HCT116 (cell line): ENCODE results near the gene GABARAP. TPM values are rescaled to one million over a fixed set of nuclear protein-coding genes. Genes with fewer than 3 reads are reported as not detected.

Source experiments
- ATAC-seq: fragments of 200-7000 bp; cut with Tn5 transposase; 2 replicates; pipeline ENCODE4 v1.9.1; 2020; ENCODE audit warnings: mild to moderate bottlenecking, moderate library complexity
- BruUV-seq: library from RNA; stranded (reverse); fragments of 400-500 nt; replicated peaks from 2 replicates; lab custom pipeline; 2021; lab: Mats Ljungman, UMichigan
- CTCF ChIA-PET: fragments of 300-600 bp; sonication (Branson Sonifier 250); formaldehyde crosslinking; loops from one replicate; lab custom pipeline; 2021; ENCODE audit warnings: antibody characterized with exemption; lab: Charles Lee
- POLR2A ChIA-PET: fragments of 300-600, 350-600 bp; sonication (Branson Sonifier 250); formaldehyde crosslinking; loops from one replicate; lab custom pipeline; 2021; ENCODE audit warnings: antibody characterized with exemption; lab: Charles Lee
- RAD21 ChIA-PET, 2 experiments: fragments of 300-600 bp; sonication (Branson Sonifier 250); formaldehyde crosslinking; loops; one replicate each; lab custom pipeline; 2023; ENCODE audit warnings: low total read pairs in 2 of 2; ENCODE audit not compliant: uncharacterized antibody in 2 of 2, unreplicated experiment in 2 of 2, low non-redundant PET in 1 of 2; lab: Charles Lee
- DNase-seq: peaks from one replicate; pipeline ENCODE4 v3.0.0-alpha.2; 2010; ENCODE audit warnings: low read depth, low spot score
- H2AFZ ChIP-seq: fragments of 200-600 bp; shearing (Covaris generic), sonication (generic); 2 replicates; pipeline ENCODE4 v1.6.1; 2017; ENCODE audit warnings: low read depth, mixed run types, mixed read lengths, antibody characterized with exemption, low read length; ENCODE audit not compliant: poor library complexity, severe bottlenecking
- H3K27ac ChIP-seq: 2 replicates; pipeline ENCODE4 v1.5.1; 2012; ENCODE audit warnings: low read depth, low read length
- H3K27me3 ChIP-seq: fragments of 200-600 bp; sonication (generic); 2 replicates; pipeline ENCODE4 v1.6.1; 2016; ENCODE audit warnings: mixed run types, low read length, mixed read lengths; ENCODE audit not compliant: insufficient read depth
- H3K36me3 ChIP-seq, 2 experiments: fragments of 200-500 bp in 1 of 2; fragments of 200-600 bp in 1 of 2; sonication (Bioruptor generic) in 1 of 2; sonication (generic) in 1 of 2; 2 replicates each; pipeline versions ENCODE4 v1.5.1 to v1.6.1; 2014 to 2016; ENCODE audit warnings: low read length in 2 of 2, inconsistent platforms in 1 of 2, mixed read lengths in 1 of 2, mixed run types in 1 of 2; ENCODE audit not compliant: insufficient read depth in 2 of 2, control insufficient read depth in 1 of 2
- H3K4me1 ChIP-seq, 2 experiments: fragments of 200-600 bp in 1 of 2; sonication (generic) in 1 of 2; 2 replicates each; pipeline versions ENCODE4 v1.5.1 to v1.6.1; 2012 to 2017; ENCODE audit warnings: low read length in 2 of 2, inconsistent platforms in 1 of 2, mild to moderate bottlenecking in 1 of 2, mixed read lengths in 1 of 2, mixed run types in 1 of 2, moderate library complexity in 1 of 2; ENCODE audit not compliant: insufficient read depth in 2 of 2, control insufficient read depth in 1 of 2
- H3K4me2 ChIP-seq: fragments of 200-600 bp; sonication (generic); 2 replicates; pipeline ENCODE4 v1.6.1; 2017; ENCODE audit warnings: mixed run types, low read length, mixed read lengths
- H3K4me3 ChIP-seq, 2 experiments: fragments of 200-600 bp in 1 of 2; sonication (generic) in 1 of 2; replicated peaks in 1 of 2; 2 replicates each; pipeline ENCODE4 v1.5.1; 2011 to 2016; ENCODE audit warnings: low read length in 2 of 2, control low read depth in 1 of 2, low read depth in 1 of 2, mild to moderate bottlenecking in 1 of 2, mixed read lengths in 1 of 2, mixed run types in 1 of 2
- H3K79me2 ChIP-seq: fragments of 200-600 bp; sonication (generic); 2 replicates; pipeline ENCODE4 v1.6.1; 2017; ENCODE audit warnings: mild to moderate bottlenecking, mixed run types, low read length, moderate library complexity, mixed read lengths; ENCODE audit not compliant: insufficient read depth
- H3K9ac ChIP-seq: fragments of 200-600 bp; sonication (generic); 2 replicates; pipeline ENCODE4 v1.6.1; 2016; ENCODE audit warnings: low read length, mixed read lengths
- H3K9me2 ChIP-seq: fragments of 200-600 bp; sonication (generic), shearing (Covaris generic); 2 replicates; pipeline ENCODE4 v1.6.1; 2017; ENCODE audit warnings: mixed run types, mild to moderate bottlenecking, moderate library complexity; ENCODE audit not compliant: insufficient read depth
- H3K9me3 ChIP-seq, 2 experiments: fragments of 200-500 bp in 1 of 2; fragments of 200-600 bp in 1 of 2; sonication (Bioruptor generic) in 1 of 2; sonication (generic) in 1 of 2; 2 replicates each; pipeline ENCODE4 v1.6.1; 2014 to 2017; ENCODE audit warnings: low read length in 2 of 2, mixed read lengths in 2 of 2, inconsistent platforms in 1 of 2, low read depth in 1 of 2, mild to moderate bottlenecking in 1 of 2, mixed run types in 1 of 2, moderate library complexity in 1 of 2; ENCODE audit not compliant: control insufficient read depth in 1 of 2, insufficient read depth in 1 of 2
- H4K20me1 ChIP-seq: fragments of 200-600 bp; sonication (generic), shearing (Covaris generic); 2 replicates; pipeline ENCODE4 v1.6.1; 2017; ENCODE audit warnings: mixed run types, mild to moderate bottlenecking, moderate library complexity; ENCODE audit not compliant: insufficient read depth
- CBX3 ChIP-seq: IDR thresholded peaks from 2 replicates; pipeline ENCODE4 v1.6.1; 2012; ENCODE audit warnings: low read depth
- ELF1 ChIP-seq: IDR thresholded peaks from 2 replicates; pipeline ENCODE4 v1.6.1; 2012; ENCODE audit warnings: low read depth, borderline replicate concordance
- FOSL1 ChIP-seq: IDR thresholded peaks from 2 replicates; pipeline ENCODE4 v1.6.1; 2012; ENCODE audit warnings: low read depth
- POLR2A ChIP-seq: IDR thresholded peaks from 2 replicates; pipeline ENCODE4 v1.7.0; 2011; ENCODE audit warnings: borderline replicate concordance; ENCODE audit not compliant: insufficient read depth, insufficient read length; ENCODE audit errors: extremely low read depth
- POLR2AphosphoS5 ChIP-seq: IDR thresholded peaks from 2 replicates; pipeline ENCODE4 v1.6.1; 2011; ENCODE audit warnings: mild to moderate bottlenecking, low read depth, low read length, moderate library complexity
- YY1 ChIP-seq: IDR thresholded peaks from 2 replicates; pipeline ENCODE4 v1.6.1; 2011; ENCODE audit warnings: low read length, low read depth, moderate library complexity, mild to moderate bottlenecking; ENCODE audit not compliant: insufficient replicate concordance; ENCODE audit errors: extremely low read depth
- intact Hi-C: fragments of 100-400 bp; cut with micrococcal nuclease; formaldehyde crosslinking; loops from 2 replicates; pipeline ENCODE4 v1.10.0; 2022
- total RNA-seq: library from RNA; stranded (reverse); gene quantifications from one replicate; pipeline ENCODE4 v1.2.1, GENCODE V29; 2021; ENCODE audit not compliant: unreplicated experiment
- TF ChIP-seq, protein P1 (sequence below): IDR thresholded peaks from 2 replicates; pipeline ENCODE4 v1.6.1; 2011; ENCODE audit warnings: mild to moderate bottlenecking, low read length, moderate library complexity; ENCODE audit not compliant: insufficient replicate concordance; ENCODE audit errors: extremely low read depth
- TF ChIP-seq, protein P2 (sequence below): IDR thresholded peaks from 2 replicates; pipeline ENCODE4 v1.6.1; 2012

GABARAP gene
- total RNA-seq, 1 experiment from 2014 or later, result 287 TPM

DNA sequence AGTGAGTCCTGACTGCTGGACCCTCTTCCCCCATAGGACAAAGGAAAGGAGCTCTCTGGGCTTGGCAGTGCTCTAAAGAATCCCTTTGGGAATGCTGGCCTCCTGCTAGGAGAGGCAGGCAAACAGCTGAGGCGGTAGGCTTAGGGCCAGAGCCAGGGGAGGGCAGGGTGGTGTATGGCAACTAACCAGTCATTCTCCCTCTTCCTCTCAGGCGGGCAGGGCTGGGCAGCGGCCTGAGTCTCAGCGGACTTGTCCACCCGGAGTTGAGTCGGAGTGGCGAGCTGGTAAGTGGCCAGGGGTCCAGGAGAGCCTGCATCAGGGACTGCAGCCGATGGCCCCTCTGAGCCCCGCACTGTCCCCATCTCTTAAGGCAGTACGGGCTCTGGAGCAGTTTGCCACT, 18.1 kb downstream of the GABARAP start:
- ATAC-seq, result no peak
- Histone ChIP-seq H3K27me3 (no peaks in the 10 kb centered on the region), H2AFZ (no peak overlapping the region), H3K9me2 (no peaks in the 10 kb centered on the region), H3K4me2 (no peak overlapping the region), H3K36me3 (peaks cover 47 to 62% of the 10 kb centered on the region in 2 experiments), H3K4me3 (no peak overlapping the region), H3K79me2 (peaks cover 30% of the 10 kb centered on the region), H3K9me3 (no peaks in the 10 kb centered on the region), H4K20me1 (no peaks in the 10 kb centered on the region), H3K4me1 (peaks cover 7 to 19% of the 10 kb centered on the region in 2 experiments; a peak in 3 of 4 replicates), H3K9ac (no peak overlapping the region), H3K27ac (no peak overlapping the region)
- TF ChIP-seq ELF1 (no peak), YY1 (no peak), POLR2A (no peak), CBX3 (no peak), POLR2AphosphoS5 (no peak), FOSL1 (no peak)
- TF ChIP-seq, protein P1, sequence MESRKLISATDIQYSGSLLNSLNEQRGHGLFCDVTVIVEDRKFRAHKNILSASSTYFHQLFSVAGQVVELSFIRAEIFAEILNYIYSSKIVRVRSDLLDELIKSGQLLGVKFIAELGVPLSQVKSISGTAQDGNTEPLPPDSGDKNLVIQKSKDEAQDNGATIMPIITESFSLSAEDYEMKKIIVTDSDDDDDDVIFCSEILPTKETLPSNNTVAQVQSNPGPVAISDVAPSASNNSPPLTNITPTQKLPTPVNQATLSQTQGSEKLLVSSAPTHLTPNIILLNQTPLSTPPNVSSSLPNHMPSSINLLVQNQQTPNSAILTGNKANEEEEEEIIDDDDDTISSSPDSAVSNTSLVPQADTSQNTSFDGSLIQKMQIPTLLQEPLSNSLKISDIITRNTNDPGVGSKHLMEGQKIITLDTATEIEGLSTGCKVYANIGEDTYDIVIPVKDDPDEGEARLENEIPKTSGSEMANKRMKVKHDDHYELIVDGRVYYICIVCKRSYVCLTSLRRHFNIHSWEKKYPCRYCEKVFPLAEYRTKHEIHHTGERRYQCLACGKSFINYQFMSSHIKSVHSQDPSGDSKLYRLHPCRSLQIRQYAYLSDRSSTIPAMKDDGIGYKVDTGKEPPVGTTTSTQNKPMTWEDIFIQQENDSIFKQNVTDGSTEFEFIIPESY, result no peak
- TF ChIP-seq, protein P2, sequence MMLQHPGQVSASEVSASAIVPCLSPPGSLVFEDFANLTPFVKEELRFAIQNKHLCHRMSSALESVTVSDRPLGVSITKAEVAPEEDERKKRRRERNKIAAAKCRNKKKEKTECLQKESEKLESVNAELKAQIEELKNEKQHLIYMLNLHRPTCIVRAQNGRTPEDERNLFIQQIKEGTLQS, result no peak
- no peak for DNase-seq
- no TSS peak for BruUV-seq
- ChIA-PET POLR2A (interaction anchor here (1.0 kb wide), 1 partner anchor 9 kb away, joined by 5 read pairs; no protein-coding TSS in a partner anchor), CTCF (no interaction called here), RAD21 (no interaction called here)
- intact Hi-C loops, result no loop called here
